Breast epithelium (tissue), 4 donors: ENCODE results near the gene UBE4B. TPM values are rescaled to one million over a fixed set of nuclear protein-coding genes. Genes with fewer than 3 reads are reported as not detected.
"Not testable (repeated sequence)": the region's sequence is repeated elsewhere in the genome, so short reads cannot be mapped to it uniquely, and the experiment has no call there.

Experiments
- DNase-seq, 2 donors: peaks; one replicate each; pipeline ENCODE4 v3.0.0-alpha.2; 2019; ENCODE audit warnings: low spot score in 2 of 2
- H3K27ac ChIP-seq, 2 donors: fragments of 200-600 bp; sonication (generic) in 1 of 2; one replicate each; pipeline ENCODE4 v1.5.1; 2016 to 2019; ENCODE audit warnings: mild to moderate bottlenecking in 1 of 2
- H3K27me3 ChIP-seq, 2 donors: fragments of 200-600 bp; sonication (generic) in 1 of 2; one replicate each; pipeline versions ENCODE4 v1.5.1 to v1.6.0; 2017 to 2019; ENCODE audit warnings: control low read depth in 1 of 2, mild to moderate bottlenecking in 1 of 2
- H3K36me3 ChIP-seq: fragments of 200-600 bp; one replicate; pipeline ENCODE4 v1.5.1; 2019
- H3K4me1 ChIP-seq, 2 donors: fragments of 200-600 bp; sonication (generic); one replicate each; pipeline ENCODE4 v1.5.1; 2016 to 2019; ENCODE audit warnings: control low read depth in 1 of 2
- H3K4me3 ChIP-seq, 3 donors: fragments of 200-600 bp; sonication (generic); 1 replicate in 2 of 3; 2 replicates in 1 of 3; pipeline ENCODE4 v1.5.1; 2016 to 2019; ENCODE audit warnings: mild to moderate bottlenecking in 3 of 3, moderate library complexity in 2 of 3
- H3K9me3 ChIP-seq, 2 donors: fragments of 200-600 bp; sonication (generic) in 1 of 2; one replicate each; pipeline ENCODE4 v1.5.1; 2016 to 2019; ENCODE audit warnings: control low read depth in 1 of 2
- CTCF ChIP-seq, 3 donors: fragments of 450-650 bp; IDR thresholded peaks; one replicate each; pipeline ENCODE4 v1.5.1; 2016 to 2017; ENCODE audit warnings: antibody characterized with exemption in 3 of 3, mild to moderate bottlenecking in 3 of 3, moderate library complexity in 3 of 3
- POLR2A ChIP-seq: fragments of 450-650 bp; IDR thresholded peaks from one replicate; pipeline ENCODE4 v1.6.1; 2016; ENCODE audit warnings: antibody characterized with exemption, mild to moderate bottlenecking, moderate library complexity
- POLR2AphosphoS5 ChIP-seq, 3 donors: sonication (generic); formaldehyde crosslinking; IDR thresholded peaks; one replicate each; pipeline ENCODE4 v1.6.1; 2017; ENCODE audit warnings: antibody characterized with exemption in 3 of 3
- intact Hi-C: fragments of 100-400 bp; cut with DNase I; formaldehyde crosslinking; loops from one replicate; pipeline ENCODE4 v1.15.1; 2023; ENCODE audit warnings: low total_unique reads
- total RNA-seq, 3 donors: library from RNA; depleted of rRNA; stranded (reverse); fragments of >200 nt; gene quantifications; one replicate each; pipeline ENCODE4 v1.1.0, GENCODE V29; 2016

UBE4B gene
- total RNA-seq, 3 donors from 2014 or later = 36.4 to 43.4 (median 41.7) TPM

GRCh38 chr1:10212476-10212875 lies 179.7 kb downstream of the UBE4B start:
- H3K9me3 ChIP-seq = no peaks in the 10 kb centered on the region
- H3K27me3 ChIP-seq = no peaks in the 10 kb centered on the region
- no peak for DNase-seq
- H3K27ac ChIP-seq = peak overlapping the region; percentile 88 to 98
- H3K4me1 ChIP-seq = peaks cover 0 to 13% of the 10 kb centered on the region in 2 donors
- intact Hi-C loops = no loop called here
- peak overlapping the region in 1 of 3 donors; percentile 96 for H3K4me3 ChIP-seq
- no peaks in the 10 kb centered on the region for H3K36me3 ChIP-seq
- TF ChIP-seq POLR2A = no peak
- TF ChIP-seq CTCF (IDR thresholded peaks at IDR 0.05) = no peak
- no peak for TF ChIP-seq POLR2AphosphoS5 (IDR thresholded peaks at IDR 0.05)

GRCh38 chr1:10213186-10213705 lies 180.5 kb downstream of the UBE4B start:
- H3K27ac ChIP-seq = peak overlapping the region; percentile 28 to 64

GRCh38 chr1:10216090-10216749 lies 183.5 kb downstream of the UBE4B start:
- H3K27me3 ChIP-seq = no peaks in the 10 kb centered on the region
- intact Hi-C loops = no loop called here
- H3K4me1 ChIP-seq = peaks cover 0 to 16% of the 10 kb centered on the region in 2 donors
- H3K9me3 ChIP-seq = no peaks in the 10 kb centered on the region
- H3K36me3 ChIP-seq = no peaks in the 10 kb centered on the region
- DNase-seq = no peak
- TF ChIP-seq POLR2A (no peak), POLR2AphosphoS5 (IDR thresholded peaks at IDR 0.05) (no peak), CTCF (IDR thresholded peaks at IDR 0.05) (no peak)
- H3K4me3 ChIP-seq = no peak overlapping the region
- peak overlapping the region in 1 of 2 donors; percentile 33 for H3K27ac ChIP-seq

More at GRCh38 chr1:10213186-10213705, 180.5 kb downstream of the UBE4B start:
- H3K27me3 ChIP-seq = no peaks in the 10 kb centered on the region
- no peak overlapping the region for H3K4me3 ChIP-seq
- no peak for DNase-seq
- H3K9me3 ChIP-seq = no peaks in the 10 kb centered on the region
- H3K36me3 ChIP-seq = no peaks in the 10 kb centered on the region
- intact Hi-C loops = no loop called here
- peaks cover 0 to 16% of the 10 kb centered on the region in 2 donors for H3K4me1 ChIP-seq
- TF ChIP-seq POLR2AphosphoS5 (IDR thresholded peaks at IDR 0.05) (no peak), POLR2A (no peak), CTCF (IDR thresholded peaks at IDR 0.05) (no peak)

GRCh38 chr1:10217748-10218441 lies 185.1 kb downstream of the UBE4B start:
- H3K27ac ChIP-seq = peak overlapping the region in 1 of 2 donors; percentile 4
- TF ChIP-seq CTCF (IDR thresholded peaks at IDR 0.05) (no peak), POLR2AphosphoS5 (IDR thresholded peaks at IDR 0.05) (no peak), POLR2A (no peak)
- no peaks in the 10 kb centered on the region for H3K36me3 ChIP-seq
- no peak overlapping the region for H3K4me3 ChIP-seq
- H3K27me3 ChIP-seq = no peaks in the 10 kb centered on the region
- H3K9me3 ChIP-seq = no peaks in the 10 kb centered on the region
- H3K4me1 ChIP-seq = peaks cover 0 to 9% of the 10 kb centered on the region in 2 donors
- no peak for DNase-seq
- intact Hi-C loops = no loop called here

GRCh38 chr1:10220200-10220599 lies 187.4 kb downstream of the UBE4B start:
- Histone ChIP-seq H3K9me3 (no peaks in the 10 kb centered on the region), H3K4me1 (peaks cover 0 to 3% of the 10 kb centered on the region in 2 donors), H3K4me3 (no peak overlapping the region), H3K27ac (no peak overlapping the region), H3K27me3 (no peaks in the 10 kb centered on the region), H3K36me3 (no peaks in the 10 kb centered on the region)
- TF ChIP-seq CTCF (IDR thresholded peaks at IDR 0.05) = no peak
- TF ChIP-seq POLR2AphosphoS5 (IDR thresholded peaks at IDR 0.05) = no peak
- no peak for TF ChIP-seq POLR2A
- intact Hi-C loops = no loop called here
- DNase-seq = no peak

GRCh38 chr1:10220657-10221056 lies 187.9 kb downstream of the UBE4B start:
- H3K27ac ChIP-seq, H3K4me1 ChIP-seq, intact Hi-C loops, DNase-seq, H3K4me3 ChIP-seq, H3K9me3 ChIP-seq, H3K36me3 ChIP-seq, H3K27me3 ChIP-seq: not testable (repeated sequence)
